GM12873 (cell line): ENCODE data around the gene CNPY2.

Experiments used
- CTCF ChIP-seq: IDR thresholded peaks from 2 replicates; pipeline ENCODE4 v1.5.1; 2012; ENCODE audit warnings: low read depth, mild to moderate bottlenecking, moderate library complexity, low read length, control low read depth; ENCODE audit not compliant: insufficient read depth; ENCODE audit errors: missing control alignments

CNPY2 gene

GRCh38 chr12:56315622-56316473 is at the start of gene CNPY2:
CNPY2 (minus strand) TSS chr12:56315988; CDS start chr12:56315217, 771 bp downstream.
- no peak for TF ChIP-seq CTCF

- no peak for TF ChIP-seq CTCF
These were observed 46.6 kb upstream of the CNPY2 start, which contains the start of gene APOF for GRCh38 chr12:56362130-56363059. APOF (minus strand) TSS chr12:56362857; CDS start chr12:56362745, 112 bp downstream.

GRCh38 chr12:56361487-56362129 is 45.8 kb upstream of the CNPY2 start:
- no peak for TF ChIP-seq CTCF

GRCh38 chr12:56359851-56360767 is 44.3 kb upstream of the CNPY2 start, which contains the start of gene STAT2:
STAT2 (minus strand) TSS chr12:56360107; CDS start chr12:56356571, 3,536 bp downstream.
- TF ChIP-seq CTCF = no peak

GRCh38 chr12:56358836-56359532 is 43.2 kb upstream of the CNPY2 start:
- no peak for TF ChIP-seq CTCF

GRCh38 chr12:56351325-56351724 is 35.5 kb upstream of the CNPY2 start:
- no peak for TF ChIP-seq CTCF
